ENCODE data around the gene ERCC8. TPM values are rescaled to one million over a fixed set of nuclear protein-coding genes. Genes with fewer than 3 reads are reported as not detected.

ERCC8 gene
- polyA plus RNA-seq, 3 donors = 5.5 to 16.8 (median 10.6) TPM

DNA sequence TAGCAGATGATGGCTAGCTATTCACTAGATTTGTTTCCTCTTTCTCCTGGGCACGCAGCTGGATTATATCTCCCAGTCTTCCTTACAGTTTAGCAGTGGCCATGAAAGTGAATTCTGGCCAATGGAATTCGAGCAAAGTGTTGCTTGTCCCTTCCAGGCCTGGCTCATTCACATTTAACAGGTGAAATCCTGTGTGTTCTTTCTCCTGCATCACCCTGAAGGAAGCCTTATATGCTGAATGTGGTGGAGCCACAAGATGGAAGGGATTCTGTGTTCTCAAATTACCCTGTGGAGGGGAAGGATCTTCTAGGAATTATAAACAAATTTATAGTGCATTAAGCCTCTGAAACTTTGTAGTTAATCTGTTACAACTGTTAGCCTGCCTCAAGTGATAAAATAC lies 92.6 kb downstream of the ERCC8 start:
- H3K27me3 ChIP-seq (ENCODE audit: control insufficient read depth in 2 of 2, insufficient read depth in 2 of 2, low read length in 2 of 2) = no peaks in the 10 kb centered on the region
- Mint-ChIP-seq H3K4me1 (peaks cover 9% of the 10 kb centered on the region), H3K27ac (no peak overlapping the region), H3K4me3 (no peak overlapping the region), H3K9me3 (peaks cover 0 to 4% (median 0%) of the 10 kb centered on the region in 7 donors), H3K36me3 (no peaks in the 10 kb centered on the region), H3K27me3 (ENCODE audit: low read depth in 3 of 3) (peaks cover 0 to 2% (median 0%) of the 10 kb centered on the region in 3 donors)
- peaks cover 0 to 6% of the 10 kb centered on the region in 2 donors for H3K4me1 ChIP-seq (ENCODE audit: control insufficient read depth in 1 of 2, insufficient read depth in 2 of 2, low read length in 2 of 2)
- no peak overlapping the region for H2AFZ ChIP-seq (ENCODE audit: insufficient read depth, low read depth, low read length, poor library complexity, severe bottlenecking)
- H3K79me2 ChIP-seq (ENCODE audit: insufficient read depth, low read length) = no peaks in the 10 kb centered on the region
- DNase-seq = no peak
- TF ChIP-seq CTCF (IDR thresholded peaks at IDR 0.05) = no peak
- H3K4me3 ChIP-seq (replicated peaks in 1 of 3; ENCODE audit: low read depth in 2 of 3, low read length in 3 of 3) = no peak overlapping the region
- WGBS (ENCODE audit: insufficient coverage) = no CpG with 5 or more reads among the region's 2 CpGs
- H3K27ac ChIP-seq (ENCODE audit: low read depth in 1 of 2, low read length in 2 of 2) = no peak overlapping the region
- no peak overlapping the region for H3K9ac ChIP-seq (ENCODE audit: insufficient read depth, low read length, poor library complexity, severe bottlenecking)
- H3K36me3 ChIP-seq (replicated peaks in 1 of 2; ENCODE audit: control insufficient read depth in 1 of 2, insufficient read depth in 2 of 2, low read length in 2 of 2) = no peaks in the 10 kb centered on the region
- intact Hi-C loops (cut with micrococcal nuclease) = no loop called here
- H4K20me1 ChIP-seq (ENCODE audit: insufficient read depth, low read length) = no peaks in the 10 kb centered on the region
- H3K4me2 ChIP-seq (replicated peaks; ENCODE audit: extremely low read depth, low read length, poor library complexity, severe bottlenecking) = no peak overlapping the region
- H3K9me3 ChIP-seq (replicated peaks in 1 of 2; ENCODE audit: control insufficient read depth in 1 of 2, insufficient read depth in 1 of 2, low read length in 2 of 2) = no peaks in the 10 kb centered on the region

- intact Hi-C loops (cut with micrococcal nuclease) = no loop called here
- no peaks in the 10 kb centered on the region for H3K79me2 ChIP-seq (ENCODE audit: insufficient read depth, low read length)
- H2AFZ ChIP-seq (ENCODE audit: insufficient read depth, low read depth, low read length, poor library complexity, severe bottlenecking) = no peak overlapping the region
- no peaks in the 10 kb centered on the region for H4K20me1 ChIP-seq (ENCODE audit: insufficient read depth, low read length)
- Mint-ChIP-seq H3K27ac (no peak overlapping the region), H3K4me3 (no peak overlapping the region), H3K27me3 (ENCODE audit: low read depth in 3 of 3) (peaks cover under 1 to 6% (median 2%) of the 10 kb centered on the region in 3 donors), H3K36me3 (no peaks in the 10 kb centered on the region), H3K4me1 (peaks cover 9% of the 10 kb centered on the region), H3K9me3 (no peaks in the 10 kb centered on the region)
- no peak for TF ChIP-seq CTCF (IDR thresholded peaks at IDR 0.05)
- H3K36me3 ChIP-seq (replicated peaks in 1 of 2; ENCODE audit: control insufficient read depth in 1 of 2, insufficient read depth in 2 of 2, low read length in 2 of 2) = no peaks in the 10 kb centered on the region
- H3K4me3 ChIP-seq (replicated peaks in 1 of 3; ENCODE audit: low read depth in 2 of 3, low read length in 3 of 3) = no peak overlapping the region
- no peak overlapping the region for H3K4me2 ChIP-seq (replicated peaks; ENCODE audit: extremely low read depth, low read length, poor library complexity, severe bottlenecking)
- H3K4me1 ChIP-seq (ENCODE audit: control insufficient read depth in 1 of 2, insufficient read depth in 2 of 2, low read length in 2 of 2) = peaks cover 0 to 6% of the 10 kb centered on the region in 2 donors
- H3K9ac ChIP-seq (ENCODE audit: insufficient read depth, low read length, poor library complexity, severe bottlenecking) = no peak overlapping the region
- H3K27me3 ChIP-seq (ENCODE audit: control insufficient read depth in 2 of 2, insufficient read depth in 2 of 2, low read length in 2 of 2) = peaks cover 3 to 4% of the 10 kb centered on the region in 2 donors
- H3K27ac ChIP-seq (ENCODE audit: low read depth in 1 of 2, low read length in 2 of 2) = no peak overlapping the region
- H3K9me3 ChIP-seq (replicated peaks in 1 of 2; ENCODE audit: control insufficient read depth in 1 of 2, insufficient read depth in 1 of 2, low read length in 2 of 2) = no peaks in the 10 kb centered on the region
- no peak for DNase-seq
Measured at GRCh38 chr5:60851626-60852025, 93.2 kb downstream of the ERCC8 start.

Measured in CD14-positive monocyte (primary cell).